ENCODE measurements around the gene LRRC26. TPM values are rescaled to one million over a fixed set of nuclear protein-coding genes. Genes with fewer than 3 reads are reported as not detected.

Gene LRRC26
- total RNA-seq, 1 experiment from 2014 or later: 0.52 TPM

GRCh38 chr9:137175345-137175961 is 5.6 kb upstream of the LRRC26 start:
- no peaks in the 10 kb centered on the region for H3K9me3 Mint-ChIP-seq (ENCODE audit: low read depth, unreplicated experiment)
- intact Hi-C loops (cut with micrococcal nuclease; ENCODE audit: unreplicated experiment): loop anchor here (5.0 kb wide), 1 partner anchor 52 kb away; the partner anchor contains the start of genes CYSRT1 and RNF224
- no peak overlapping the region for H3K27ac Mint-ChIP-seq (ENCODE audit: unreplicated experiment)
- CTCF ChIA-PET: interaction anchor here (0.8 kb wide), 1 partner anchor 52 kb away, joined by 3 read pairs; the partner anchor contains the start of gene RNF224
- no peak overlapping the region for H3K4me3 Mint-ChIP-seq (ENCODE audit: low read depth, unreplicated experiment)
- no peak for TF ChIP-seq CTCF (IDR thresholded peaks at IDR 0.05; ENCODE audit: unreplicated experiment)
- peaks cover 11% of the 10 kb centered on the region for H3K27me3 Mint-ChIP-seq (ENCODE audit: unreplicated experiment)
- peaks cover 13% of the 10 kb centered on the region for H3K36me3 Mint-ChIP-seq (ENCODE audit: insufficient read depth, unreplicated experiment)
- peaks cover 9% of the 10 kb centered on the region for H3K4me1 Mint-ChIP-seq (ENCODE audit: low read depth, unreplicated experiment)
- BruUV-seq (replicated peaks): no TSS peak
- DNase-seq: no peak

GRCh38 chr9:137174722-137175293 is 5.0 kb upstream of the LRRC26 start:
- Mint-ChIP-seq H3K27ac (ENCODE audit: unreplicated experiment) (no peak overlapping the region), H3K4me1 (ENCODE audit: low read depth, unreplicated experiment) (peaks cover 9% of the 10 kb centered on the region), H3K9me3 (ENCODE audit: low read depth, unreplicated experiment) (no peaks in the 10 kb centered on the region), H3K36me3 (ENCODE audit: insufficient read depth, unreplicated experiment) (peaks cover 16% of the 10 kb centered on the region), H3K4me3 (ENCODE audit: low read depth, unreplicated experiment) (no peak overlapping the region), H3K27me3 (ENCODE audit: unreplicated experiment) (peaks cover 11% of the 10 kb centered on the region)
- CTCF ChIA-PET: interaction anchor here (0.6 to 0.8 kb wide), 2 partner anchors 24 to 53 kb away, joined by 3 to 4 read pairs; partner anchors contain the start of gene RNF224
- no peak for TF ChIP-seq CTCF (IDR thresholded peaks at IDR 0.05; ENCODE audit: unreplicated experiment)
- intact Hi-C loops (cut with micrococcal nuclease; ENCODE audit: unreplicated experiment): loop anchor here (5.0 kb wide), 1 partner anchor 52 kb away; the partner anchor contains the start of genes CYSRT1 and RNF224
- no TSS peak for BruUV-seq (replicated peaks)
- DNase-seq: no peak

GRCh38 chr9:137173796-137174664 is 4.2 kb upstream of the LRRC26 start:
- intact Hi-C loops (cut with micrococcal nuclease; ENCODE audit: unreplicated experiment): no loop called here
- CTCF ChIA-PET: interaction anchor here (0.6 kb wide), 1 partner anchor 23 kb away, joined by 4 read pairs; no protein-coding TSS in a partner anchor
- H3K4me3 Mint-ChIP-seq (ENCODE audit: low read depth, unreplicated experiment): no peak overlapping the region

More at GRCh38 chr9:137173796-137174664, 4.2 kb upstream of the LRRC26 start:
- no peak overlapping the region for H3K27ac Mint-ChIP-seq (ENCODE audit: unreplicated experiment)
- no peak for DNase-seq
- BruUV-seq (replicated peaks): no TSS peak
- no peaks in the 10 kb centered on the region for H3K9me3 Mint-ChIP-seq (ENCODE audit: low read depth, unreplicated experiment)
- H3K4me1 Mint-ChIP-seq (ENCODE audit: low read depth, unreplicated experiment): peaks cover 9% of the 10 kb centered on the region
- peaks cover 10% of the 10 kb centered on the region for H3K36me3 Mint-ChIP-seq (ENCODE audit: insufficient read depth, unreplicated experiment)
- no peak for TF ChIP-seq CTCF (IDR thresholded peaks at IDR 0.05; ENCODE audit: unreplicated experiment)
- peaks cover 11% of the 10 kb centered on the region for H3K27me3 Mint-ChIP-seq (ENCODE audit: unreplicated experiment)
